ENCODE results near the gene DNASE2B. TPM values are rescaled to one million over a fixed set of nuclear protein-coding genes. Genes with fewer than 3 reads are reported as not detected.

DNASE2B gene
- total and polyA plus RNA-seq, 12 donors, result 0.10 to 1.2 (median 0.35) TPM; not detected in 4

- intact Hi-C loops (cut with DNase I), result no loop called here
Observed at GRCh38 chr1:84385347-84385746, 12.9 kb upstream of the DNASE2B start.

GRCh38 chr1:84386716-84387479 is 11.4 kb upstream of the DNASE2B start:
- 84 to 89% (median 89%) methylated on average over 5 of the region's 5 CpGs for WGBS, 4 donors
- TF ChIP-seq POLR2A (IDR thresholded peaks at IDR 0.05) (no peak), CTCF (IDR thresholded peaks at IDR 0.05) (no peak)
- H3K27me3 ChIP-seq, result no peaks in the 10 kb centered on the region
- no peaks in the 10 kb centered on the region for H3K9me3 ChIP-seq (replicated peaks in 1 of 3)
- H3K4me1 ChIP-seq (replicated peaks in 1 of 2), result no peaks in the 10 kb centered on the region
- no peak overlapping the region for H3K4me3 ChIP-seq
- no peaks in the 10 kb centered on the region for H3K36me3 ChIP-seq (replicated peaks in 1 of 2)
- no peak overlapping the region for H3K27ac ChIP-seq
- intact Hi-C loops (cut with DNase I), result no loop called here
- no peak for DNase-seq

More at GRCh38 chr1:84385347-84385746, 12.9 kb upstream of the DNASE2B start:
- H3K4me3 ChIP-seq, result no peak overlapping the region
- no peaks in the 10 kb centered on the region for H3K27me3 ChIP-seq
- no peaks in the 10 kb centered on the region for H3K9me3 ChIP-seq (replicated peaks in 1 of 3)
- no peaks in the 10 kb centered on the region for H3K4me1 ChIP-seq (replicated peaks in 1 of 2)
- no peak for TF ChIP-seq CTCF (IDR thresholded peaks at IDR 0.05)
- DNase-seq, result no peak
- no peaks in the 10 kb centered on the region for H3K36me3 ChIP-seq (replicated peaks in 1 of 2)
- 48 to 58% (median 50%) methylated on average over 1 of the region's 1 CpG for WGBS, 4 donors
- no peak overlapping the region for H3K27ac ChIP-seq

GRCh38 chr1:84387480-84388163 is 10.7 kb upstream of the DNASE2B start:
- intact Hi-C loops (cut with DNase I), result no loop called here
- no peaks in the 10 kb centered on the region for H3K9me3 ChIP-seq (replicated peaks in 1 of 3)
- H3K27ac ChIP-seq, result no peak overlapping the region
- no peaks in the 10 kb centered on the region for H3K36me3 ChIP-seq (replicated peaks in 1 of 2)
- TF ChIP-seq CTCF (IDR thresholded peaks at IDR 0.05), result peak in 1 of 6 experiments; percentile 8
- TF ChIP-seq POLR2A (IDR thresholded peaks at IDR 0.05), result no peak
- WGBS, 4 donors, result 76 to 90% (median 81%) methylated on average over 8 of the region's 8 CpGs
- H3K4me1 ChIP-seq (replicated peaks in 1 of 2), result no peaks in the 10 kb centered on the region
- DNase-seq, result no peak
- H3K27me3 ChIP-seq, result no peaks in the 10 kb centered on the region
- H3K4me3 ChIP-seq, result no peak overlapping the region

GRCh38 chr1:84390226-84390625 is 8.1 kb upstream of the DNASE2B start:
- intact Hi-C loops (cut with DNase I), result no loop called here

More at GRCh38 chr1:84390226-84390625, 8.1 kb upstream of the DNASE2B start:
- Histone ChIP-seq H3K27me3 (no peaks in the 10 kb centered on the region), H3K4me3 (no peak overlapping the region), H3K9me3 (replicated peaks in 1 of 3) (no peaks in the 10 kb centered on the region), H3K4me1 (replicated peaks in 1 of 2) (no peaks in the 10 kb centered on the region), H3K36me3 (replicated peaks in 1 of 2) (no peaks in the 10 kb centered on the region), H3K27ac (no peak overlapping the region)
- DNase-seq, result no peak
- TF ChIP-seq CTCF (IDR thresholded peaks at IDR 0.05) (no peak), POLR2A (IDR thresholded peaks at IDR 0.05) (no peak)

All from adrenal gland (tissue), 12 donors.